Neural progenitor cell (in vitro differentiated cells): ENCODE measurements around the gene GANC. TPM values are rescaled to one million over a fixed set of nuclear protein-coding genes. Genes with fewer than 3 reads are reported as not detected.

Source experiments
- DNase-seq: peaks from one replicate; pipeline ENCODE4 v3.0.0-alpha.2; 2016; ENCODE audit warnings: low spot score
- H2AFZ ChIP-seq: fragments of 200-600 bp; sonication (generic); replicated peaks from 2 replicates; pipeline ENCODE4 v1.6.1; 2016; ENCODE audit warnings: antibody characterized with exemption
- H3F3A ChIP-seq: fragments of 200-600 bp; sonication (generic); 2 replicates; pipeline ENCODE4 v1.6.1; 2016; ENCODE audit warnings: antibody characterized with exemption, low read depth
- H3K27ac ChIP-seq: fragments of 200-600 bp; sonication (generic); 2 replicates; pipeline ENCODE4 v1.5.1; 2016; ENCODE audit warnings: mild to moderate bottlenecking
- H3K27me3 ChIP-seq: fragments of 200-600 bp; sonication (generic); 2 replicates; pipeline ENCODE4 v1.6.1; 2016; ENCODE audit warnings: mild to moderate bottlenecking, moderate library complexity
- H3K36me3 ChIP-seq: fragments of 200-600 bp; sonication (generic); 2 replicates; pipeline ENCODE4 v1.5.1; 2016
- H3K4me1 ChIP-seq: fragments of 200-600 bp; sonication (generic); 2 replicates; pipeline ENCODE4 v1.6.1; 2016; ENCODE audit warnings: mixed run types
- H3K4me2 ChIP-seq: fragments of 200-600 bp; sonication (generic); 2 replicates; pipeline ENCODE4 v1.6.1; 2016
- H3K4me3 ChIP-seq: fragments of 200-600 bp; sonication (generic); 2 replicates; pipeline ENCODE4 v1.5.1; 2016
- H3K79me2 ChIP-seq: fragments of 200-600 bp; sonication (generic); 2 replicates; pipeline ENCODE4 v1.6.1; 2016; ENCODE audit warnings: low read depth
- H3K9ac ChIP-seq: fragments of 200-600 bp; sonication (generic); 2 replicates; pipeline ENCODE4 v1.6.1; 2016
- H3K9me3 ChIP-seq: fragments of 200-600 bp; sonication (generic); 2 replicates; pipeline ENCODE4 v1.5.1; 2016; ENCODE audit warnings: low read depth
- H4K20me1 ChIP-seq: fragments of 200-600 bp; sonication (generic); 2 replicates; pipeline ENCODE4 v1.6.1; 2016; ENCODE audit warnings: low read depth
- H3K27ac Mint-ChIP-seq: 3 replicates; pipeline ENCODE4 v1.8.0; 2021; ENCODE audit warnings: mixed read lengths
- H3K27me3 Mint-ChIP-seq: 2 replicates; pipeline ENCODE4 v1.8.0; 2022; ENCODE audit warnings: low read depth, mild to moderate bottlenecking, inconsistent platforms, moderate library complexity, mixed read lengths; ENCODE audit not compliant: insufficient read depth
- H3K36me3 Mint-ChIP-seq: 3 replicates; pipeline ENCODE4 v1.8.0; 2021; ENCODE audit warnings: mixed read lengths
- H3K4me1 Mint-ChIP-seq: 3 replicates; pipeline ENCODE4 v1.8.0; 2021; ENCODE audit warnings: mixed read lengths
- H3K4me3 Mint-ChIP-seq: 3 replicates; pipeline ENCODE4 v1.8.0; 2021; ENCODE audit warnings: mild to moderate bottlenecking, moderate library complexity, mixed read lengths
- H3K9me3 Mint-ChIP-seq: 3 replicates; pipeline ENCODE4 v1.8.0; 2020; ENCODE audit warnings: mixed read lengths
- EZH2 ChIP-seq: fragments of 200-600 bp; sonication (generic); IDR thresholded peaks from 2 replicates; pipeline ENCODE4 v1.6.1; 2017; ENCODE audit warnings: antibody characterized with exemption, mild to moderate bottlenecking, moderate library complexity
- EZH2phosphoT487 ChIP-seq: fragments of 200-600 bp; sonication (generic); IDR thresholded peaks from 2 replicates; pipeline ENCODE4 v1.6.1; 2017; ENCODE audit warnings: antibody characterized with exemption
- total RNA-seq: library from RNA; depleted of rRNA; stranded (reverse); fragments of >200 nt; gene quantifications from 2 replicates; pipeline ENCODE4 v1.2.3, GENCODE V29; 2015; ENCODE audit warnings: low replicate concordance
- TF ChIP-seq, protein P1 (sequence below): fragments of 200-600 bp; sonication (generic); IDR thresholded peaks from 2 replicates; pipeline ENCODE4 v1.5.1; 2017; ENCODE audit warnings: antibody characterized with exemption, mild to moderate bottlenecking

Gene GANC
- total RNA-seq, 1 donor from 2014 or later, result 22.7 TPM

DNA sequence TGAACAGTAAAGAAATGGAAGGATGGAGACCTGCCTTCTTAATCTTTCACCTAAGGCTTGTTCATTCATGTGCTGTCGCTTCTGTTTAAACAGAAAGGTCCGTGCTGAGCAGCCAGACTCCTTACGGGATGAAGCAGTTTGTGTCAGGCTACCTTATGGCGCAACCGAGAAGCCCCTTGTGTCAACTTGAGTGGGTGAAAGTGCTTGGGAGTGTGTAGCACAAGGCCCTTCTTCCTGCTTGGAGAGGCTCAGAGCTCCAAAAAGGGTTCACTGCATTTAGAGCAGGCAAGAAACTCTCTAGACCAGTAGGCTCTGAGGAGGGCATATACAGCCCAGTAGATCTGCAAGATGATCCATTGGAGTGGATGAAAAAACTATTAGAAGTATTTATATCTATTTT, 102.3 kb downstream of the GANC start:
- H3F3A ChIP-seq, result no peaks in the 10 kb centered on the region
- Mint-ChIP-seq H3K9me3 (peaks cover 13% of the 10 kb centered on the region), H3K4me3 (no peak overlapping the region), H3K4me1 (peaks cover 6% of the 10 kb centered on the region), H3K27ac (peak overlapping the region; percentile 21), H3K27me3 (peaks cover 2% of the 10 kb centered on the region), H3K36me3 (peaks cover 2% of the 10 kb centered on the region)
- TF ChIP-seq, protein P1, sequence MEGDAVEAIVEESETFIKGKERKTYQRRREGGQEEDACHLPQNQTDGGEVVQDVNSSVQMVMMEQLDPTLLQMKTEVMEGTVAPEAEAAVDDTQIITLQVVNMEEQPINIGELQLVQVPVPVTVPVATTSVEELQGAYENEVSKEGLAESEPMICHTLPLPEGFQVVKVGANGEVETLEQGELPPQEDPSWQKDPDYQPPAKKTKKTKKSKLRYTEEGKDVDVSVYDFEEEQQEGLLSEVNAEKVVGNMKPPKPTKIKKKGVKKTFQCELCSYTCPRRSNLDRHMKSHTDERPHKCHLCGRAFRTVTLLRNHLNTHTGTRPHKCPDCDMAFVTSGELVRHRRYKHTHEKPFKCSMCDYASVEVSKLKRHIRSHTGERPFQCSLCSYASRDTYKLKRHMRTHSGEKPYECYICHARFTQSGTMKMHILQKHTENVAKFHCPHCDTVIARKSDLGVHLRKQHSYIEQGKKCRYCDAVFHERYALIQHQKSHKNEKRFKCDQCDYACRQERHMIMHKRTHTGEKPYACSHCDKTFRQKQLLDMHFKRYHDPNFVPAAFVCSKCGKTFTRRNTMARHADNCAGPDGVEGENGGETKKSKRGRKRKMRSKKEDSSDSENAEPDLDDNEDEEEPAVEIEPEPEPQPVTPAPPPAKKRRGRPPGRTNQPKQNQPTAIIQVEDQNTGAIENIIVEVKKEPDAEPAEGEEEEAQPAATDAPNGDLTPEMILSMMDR, result no peak
- no peak for TF ChIP-seq EZH2phosphoT487
- TF ChIP-seq EZH2, result no peak
- H3K79me2 ChIP-seq, result no peaks in the 10 kb centered on the region
- no peak overlapping the region for H3K4me2 ChIP-seq
- DNase-seq, result no peak
- H3K27ac ChIP-seq, result no peak overlapping the region
- H3K36me3 ChIP-seq, result no peaks in the 10 kb centered on the region
- H3K4me1 ChIP-seq, result no peaks in the 10 kb centered on the region
- H3K9ac ChIP-seq, result no peak overlapping the region
- no peaks in the 10 kb centered on the region for H3K27me3 ChIP-seq
- no peak overlapping the region for H2AFZ ChIP-seq
- H3K4me3 ChIP-seq, result no peak overlapping the region
- no peaks in the 10 kb centered on the region for H3K9me3 ChIP-seq
- H4K20me1 ChIP-seq, result no peaks in the 10 kb centered on the region

DNA sequence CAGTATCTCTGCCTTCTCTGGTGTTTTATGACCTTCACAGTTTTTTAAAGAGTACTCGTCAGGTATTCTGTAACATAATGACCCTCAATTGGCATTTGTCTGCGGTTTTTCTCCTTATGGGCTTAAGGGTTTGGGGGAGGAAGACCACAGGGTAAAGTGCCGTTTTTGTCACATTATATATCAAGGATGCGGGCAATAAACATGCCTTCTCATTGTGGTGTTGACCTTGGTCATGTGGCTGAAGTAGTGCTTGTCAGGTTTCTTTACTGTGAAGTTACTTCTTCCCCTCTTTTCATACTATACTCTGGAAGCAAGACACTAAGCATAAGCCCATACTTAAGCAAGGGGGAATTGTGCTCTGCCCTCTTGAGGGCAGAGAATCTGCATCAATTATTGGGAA, 102.9 kb downstream of the GANC start:
- Mint-ChIP-seq H3K36me3 (peaks cover 2% of the 10 kb centered on the region), H3K27ac (no peak overlapping the region), H3K4me1 (peaks cover 6% of the 10 kb centered on the region), H3K9me3 (peaks cover 7% of the 10 kb centered on the region), H3K4me3 (no peak overlapping the region), H3K27me3 (peaks cover 2% of the 10 kb centered on the region)
- Histone ChIP-seq H3K27ac (no peak overlapping the region), H2AFZ (no peak overlapping the region), H3F3A (no peaks in the 10 kb centered on the region), H3K4me1 (no peaks in the 10 kb centered on the region), H3K36me3 (no peaks in the 10 kb centered on the region), H4K20me1 (no peaks in the 10 kb centered on the region), H3K4me3 (no peak overlapping the region), H3K4me2 (no peak overlapping the region), H3K79me2 (no peaks in the 10 kb centered on the region), H3K9ac (no peak overlapping the region), H3K27me3 (no peaks in the 10 kb centered on the region), H3K9me3 (no peaks in the 10 kb centered on the region)
- TF ChIP-seq, protein P1, result no peak
- TF ChIP-seq EZH2phosphoT487 (no peak), EZH2 (no peak)
- DNase-seq, result no peak

GRCh38 chr15:42378011-42378410, 105.0 kb downstream of the GANC start:
- Mint-ChIP-seq H3K27ac (no peak overlapping the region), H3K9me3 (peaks cover 6% of the 10 kb centered on the region), H3K4me3 (no peak overlapping the region), H3K36me3 (peaks cover 2% of the 10 kb centered on the region), H3K4me1 (peaks cover 6% of the 10 kb centered on the region), H3K27me3 (peaks cover 2% of the 10 kb centered on the region)
- Histone ChIP-seq H3K36me3 (no peaks in the 10 kb centered on the region), H3K27me3 (no peaks in the 10 kb centered on the region), H3K27ac (no peak overlapping the region), H3K79me2 (no peaks in the 10 kb centered on the region), H3K4me3 (no peak overlapping the region), H3K4me2 (no peak overlapping the region), H3K9me3 (no peaks in the 10 kb centered on the region), H3K4me1 (no peaks in the 10 kb centered on the region), H2AFZ (no peak overlapping the region), H3K9ac (no peak overlapping the region), H3F3A (no peaks in the 10 kb centered on the region), H4K20me1 (no peaks in the 10 kb centered on the region)
- no peak for DNase-seq
- TF ChIP-seq EZH2phosphoT487 (no peak), EZH2 (no peak)
- TF ChIP-seq, protein P1, result no peak
